HG03045 (cell line): ENCODE results near the gene CMTM2.
A peak's percentile ranks its signal among the peaks of the same experiment; 100 is the strongest.
"Not testable (repeated sequence)": the region's sequence is repeated elsewhere in the genome, so short reads cannot be mapped to it uniquely, and the experiment has no call there.

Source experiments
- ATAC-seq: cut with Tn5 transposase; IDR thresholded peaks from one replicate; pipeline ENCODE4 v1.9.1; 2021; ENCODE audit warnings: mild to moderate bottlenecking, moderate library complexity; ENCODE audit not compliant: unreplicated experiment

The CMTM2 gene

DNA sequence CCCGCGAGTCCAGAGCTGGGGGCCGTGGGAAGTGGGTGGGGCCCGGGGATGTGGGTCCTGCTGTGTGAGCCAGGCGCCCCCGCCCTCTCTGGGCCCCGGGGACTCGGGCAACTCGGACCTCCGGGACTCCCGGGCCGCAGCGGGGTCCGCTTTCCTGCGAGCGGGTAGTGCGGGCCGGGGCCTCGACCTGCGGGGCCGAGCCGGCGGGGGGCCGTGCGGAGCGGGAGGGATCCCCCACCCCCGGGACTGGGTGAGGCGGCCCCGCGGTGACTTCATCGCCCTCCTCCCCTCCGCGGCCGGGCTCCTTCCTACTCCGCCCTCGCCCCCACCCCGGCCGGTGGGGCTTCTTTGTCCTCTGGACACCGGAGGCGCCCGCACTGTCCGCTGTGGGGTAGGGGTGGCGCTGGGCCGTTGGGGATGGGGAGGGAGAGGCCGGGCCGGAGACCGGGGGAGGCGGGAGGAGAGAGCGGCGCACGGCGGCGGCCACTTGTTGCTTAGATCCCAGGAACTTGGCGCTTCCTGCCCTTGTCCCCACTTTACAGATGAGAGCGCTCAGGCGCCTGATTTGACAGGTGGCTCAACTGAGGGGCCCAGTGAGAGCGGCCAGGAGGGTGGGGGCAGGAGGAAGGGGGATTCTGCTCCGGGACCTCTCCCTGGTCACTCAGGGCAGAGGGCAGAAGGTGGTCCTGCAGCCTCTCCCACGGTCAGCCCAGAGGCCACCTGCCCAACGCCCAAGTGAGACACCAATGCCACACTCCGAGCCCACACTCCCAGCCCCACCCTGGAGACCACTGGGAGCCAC is 26.1 kb downstream of the CMTM2 start:
- peak; percentile 14 for ATAC-seq

DNA sequence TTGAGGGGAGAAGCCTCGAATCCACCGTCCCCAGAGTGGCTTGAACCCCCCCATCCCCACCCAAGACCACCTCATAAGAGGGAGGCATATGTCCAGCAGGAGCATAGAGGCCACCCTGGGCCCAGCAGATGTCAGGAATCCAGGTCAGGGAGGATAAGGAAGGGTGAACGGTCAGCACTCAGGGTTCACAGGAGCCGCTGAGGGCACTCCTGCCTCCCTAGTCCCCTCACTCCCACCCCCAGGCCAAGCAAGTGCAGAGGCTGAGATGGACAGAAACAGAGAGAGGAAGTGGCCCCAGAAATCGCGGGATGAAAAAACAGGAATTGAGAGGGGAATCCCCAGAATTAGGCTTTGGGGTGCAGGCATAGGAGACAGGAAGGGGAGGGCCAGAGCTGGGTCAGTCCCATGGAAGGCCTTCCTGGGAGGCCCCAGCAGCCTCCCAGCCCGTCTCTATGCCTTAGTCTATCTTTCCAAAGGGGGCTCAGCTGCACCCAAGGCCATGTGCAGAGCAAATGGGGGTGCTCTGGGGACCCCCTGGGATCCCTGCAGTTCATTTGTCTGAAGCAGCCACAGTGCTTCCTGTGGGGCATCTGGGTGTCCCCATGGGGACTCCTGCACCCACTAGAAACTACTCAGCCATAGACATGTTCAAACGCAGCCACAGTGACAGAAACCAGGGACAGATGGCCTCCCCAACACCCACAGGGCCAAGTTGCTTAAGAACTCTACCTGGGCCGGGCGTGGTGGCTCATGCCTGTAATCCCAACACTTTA is 26.9 kb downstream of the CMTM2 start:
- peak; percentile 37 for ATAC-seq

DNA sequence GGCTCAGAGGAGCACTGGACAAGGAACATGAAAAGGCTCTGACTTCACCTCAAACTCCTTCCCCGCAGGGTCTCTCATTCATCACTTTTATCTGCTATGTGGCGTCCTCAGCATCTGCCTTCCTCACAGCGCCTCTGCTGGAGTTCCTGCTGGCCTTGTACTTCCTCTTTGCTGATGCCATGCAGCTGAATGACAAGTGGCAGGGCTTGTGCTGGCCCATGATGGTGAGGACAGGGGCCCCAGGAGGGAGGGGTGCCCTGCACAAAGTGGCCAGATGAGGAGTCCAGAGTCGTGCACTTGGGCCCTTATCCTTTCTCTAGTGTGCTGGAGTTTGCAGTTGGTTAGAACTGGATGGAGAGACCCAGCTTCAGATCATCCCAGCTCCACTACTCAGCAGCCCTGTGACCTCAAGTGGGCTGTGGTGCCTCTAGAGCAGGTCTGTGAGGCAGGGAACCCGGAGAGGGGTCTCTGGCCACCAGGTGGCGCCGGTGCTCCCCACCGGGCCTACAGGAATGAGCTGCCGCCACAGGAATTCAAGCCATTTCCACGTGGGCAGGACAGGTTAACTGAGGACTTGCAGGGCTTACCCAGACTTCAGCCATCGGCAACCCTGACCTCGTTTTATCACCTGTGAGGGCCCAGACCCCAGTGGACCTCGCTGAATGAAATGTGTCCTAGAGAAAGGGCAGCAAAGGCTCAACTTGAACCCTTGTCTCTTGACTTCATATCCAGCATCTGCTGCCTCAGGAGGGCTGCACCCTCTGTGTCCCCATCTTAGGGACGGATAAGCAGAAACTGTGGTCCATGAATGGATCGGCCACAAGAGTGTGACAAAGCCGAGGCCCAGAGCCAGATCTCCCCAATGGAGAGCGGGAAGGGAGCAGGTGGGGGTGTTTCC is 29.2 kb downstream of the CMTM2 start:
- ATAC-seq = no peak

DNA sequence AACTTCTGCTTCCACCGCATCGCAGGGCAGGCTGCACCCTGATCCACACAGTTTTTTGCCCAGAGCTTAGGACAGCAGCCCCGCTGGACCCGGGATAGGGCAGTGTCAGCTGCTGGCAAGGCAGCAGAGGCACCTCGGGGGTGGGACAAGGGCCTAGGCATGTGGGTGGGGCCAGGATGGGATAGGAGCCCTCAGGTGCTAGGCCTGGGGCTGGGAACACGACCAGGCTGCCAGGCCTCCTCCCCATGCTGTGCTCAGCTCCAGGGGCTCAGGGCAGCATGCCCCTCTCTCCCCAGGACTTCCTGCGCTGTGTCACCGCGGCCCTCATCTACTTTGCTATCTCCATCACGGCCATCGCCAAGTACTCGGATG is 29.9 kb downstream of the CMTM2 start:
- no peak for ATAC-seq

DNA sequence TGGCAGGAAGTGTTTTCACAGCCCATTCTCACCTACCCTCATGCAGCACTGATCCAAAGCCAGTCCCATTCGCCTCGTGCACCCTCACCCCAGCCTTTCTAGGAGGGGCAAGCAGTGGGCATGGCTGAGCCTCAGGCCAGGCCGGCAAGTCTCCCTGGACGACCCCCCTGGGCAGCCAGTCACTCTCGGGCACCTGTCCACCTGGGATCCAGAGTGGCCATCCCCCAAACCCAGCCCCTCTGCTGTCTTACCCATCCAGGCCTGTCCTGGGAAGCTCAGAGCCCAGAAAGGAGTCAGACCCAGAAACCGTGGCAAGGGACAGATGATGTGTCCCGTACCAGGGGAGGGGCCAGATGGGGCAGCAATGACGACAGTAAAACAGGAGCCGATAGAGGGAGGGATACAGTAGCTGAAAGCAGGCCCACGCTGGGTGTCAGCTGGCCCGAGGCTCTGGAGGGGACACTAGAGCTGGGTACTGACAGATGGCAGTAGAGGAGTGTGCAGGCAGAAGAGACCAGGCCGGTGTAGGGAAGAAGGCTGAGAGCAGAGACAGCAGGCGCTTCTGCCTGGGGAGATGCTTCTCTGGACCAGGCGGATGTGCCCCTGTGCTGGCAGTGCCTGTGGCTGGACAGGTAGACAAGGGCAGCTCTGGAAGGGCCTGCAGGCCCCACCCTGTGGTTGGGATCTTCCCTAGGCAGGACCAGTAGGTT is 31.0 kb downstream of the CMTM2 start:
- ATAC-seq = no peak

DNA sequence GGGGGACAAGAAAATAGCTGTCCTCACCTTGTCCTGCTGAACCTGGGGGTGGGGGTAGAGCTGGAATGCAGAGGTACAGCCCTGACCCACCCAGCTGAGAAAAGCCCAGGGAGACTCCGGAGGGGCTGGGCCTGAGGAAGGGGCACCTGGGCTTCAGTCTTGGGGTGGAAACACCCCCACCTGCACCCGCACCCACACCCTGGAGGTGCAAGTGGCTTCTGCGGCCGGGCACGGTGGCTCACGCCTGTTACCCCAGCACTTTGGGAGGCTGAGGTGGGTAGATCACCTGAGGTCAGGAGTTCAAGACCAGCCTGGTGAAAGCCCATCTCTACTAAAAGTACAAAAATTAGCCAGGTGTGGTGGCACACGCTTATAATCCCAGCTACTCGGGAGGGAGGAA is 32.6 kb downstream of the CMTM2 start:
- ATAC-seq = not testable (repeated sequence)

DNA sequence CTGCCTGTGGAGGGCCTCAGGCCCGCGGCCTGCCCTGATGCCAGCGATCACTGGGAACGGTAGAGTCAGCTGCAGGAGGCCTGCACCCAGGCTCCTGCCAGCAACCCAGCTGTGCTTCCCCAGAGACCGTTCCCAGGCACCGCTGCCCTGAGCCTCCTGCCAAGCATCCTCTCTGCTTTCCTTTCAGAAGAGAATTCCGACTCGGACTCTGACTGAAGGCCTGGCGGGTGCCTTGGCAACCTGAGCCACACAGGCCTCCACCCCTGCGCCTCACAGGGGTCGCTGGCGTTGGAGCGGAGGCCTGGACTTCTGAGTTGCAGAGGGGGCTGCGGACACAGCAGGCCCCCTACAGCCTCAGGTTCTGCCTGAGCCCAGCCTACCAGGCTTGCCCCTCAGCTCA is 33.2 kb downstream of the CMTM2 start:
- ATAC-seq = no peak

DNA sequence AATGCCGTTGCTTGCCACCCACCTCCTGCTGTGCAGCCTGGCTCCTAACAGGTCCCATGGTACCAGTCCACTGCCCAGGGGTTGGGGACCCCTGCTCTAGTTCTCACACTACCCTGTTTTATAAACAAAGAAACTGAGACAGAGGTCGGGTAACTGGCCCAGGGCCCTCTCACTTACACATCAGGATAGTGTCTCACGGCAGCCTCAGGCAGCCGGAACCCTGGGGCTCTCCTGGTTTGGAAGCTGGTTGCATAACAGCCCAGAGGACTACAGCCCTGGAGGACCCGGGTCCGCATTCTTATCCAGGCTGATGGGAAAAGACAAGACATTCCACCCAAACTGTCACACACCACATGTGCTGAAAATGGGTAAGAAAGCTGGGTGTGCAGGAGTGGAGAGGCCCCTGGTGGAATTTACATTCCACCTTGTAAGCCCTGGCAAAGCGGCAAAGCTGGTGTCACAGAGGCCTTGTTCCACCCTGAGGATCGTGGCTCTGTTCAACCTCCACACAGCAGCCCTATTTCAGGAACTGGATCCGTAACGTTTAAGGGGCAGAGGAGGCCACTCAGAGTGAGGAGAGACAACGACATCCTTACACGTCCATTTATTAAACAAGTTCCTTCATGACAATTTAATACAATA is 35.0 kb downstream of the CMTM2 start:
- no peak for ATAC-seq

DNA sequence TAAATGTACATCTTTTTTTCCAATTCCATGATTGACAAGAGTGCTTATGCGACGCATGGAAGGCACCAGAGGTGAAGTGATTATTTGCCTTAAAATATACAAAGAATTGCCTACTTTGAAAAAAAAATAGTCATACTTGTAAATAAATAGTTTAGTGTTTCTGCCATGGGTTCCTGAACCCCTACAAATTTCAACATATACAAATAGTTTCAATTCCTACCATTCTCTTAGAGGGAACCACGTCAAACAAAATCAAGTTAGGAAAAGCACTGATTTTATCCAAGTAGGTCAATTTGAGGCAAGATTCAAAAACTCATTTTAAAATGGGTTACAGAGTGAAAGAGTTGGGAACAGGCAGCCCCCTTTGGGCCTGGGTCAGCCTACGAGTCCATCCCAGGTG is 36.9 kb downstream of the CMTM2 start:
- no peak for ATAC-seq

DNA sequence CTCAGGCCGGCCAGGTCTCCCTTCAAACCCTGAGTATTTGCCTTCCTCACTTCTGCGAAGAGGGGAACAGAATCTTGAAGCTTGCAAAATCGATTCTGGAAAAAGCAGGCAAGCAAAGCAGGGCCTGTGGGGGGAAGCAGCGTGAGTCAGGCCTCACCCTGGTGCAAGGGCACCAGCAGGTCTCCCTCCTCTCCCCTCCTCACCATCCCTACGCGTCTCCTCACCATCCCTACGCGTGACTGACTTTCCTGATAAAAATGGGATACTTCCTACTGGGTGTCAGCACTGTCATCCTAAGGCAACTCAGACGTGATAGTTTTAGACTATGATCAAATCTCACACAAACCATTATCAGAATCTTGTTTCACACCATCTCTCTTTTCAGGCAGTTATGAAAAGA is 37.3 kb downstream of the CMTM2 start:
- ATAC-seq = no peak

DNA sequence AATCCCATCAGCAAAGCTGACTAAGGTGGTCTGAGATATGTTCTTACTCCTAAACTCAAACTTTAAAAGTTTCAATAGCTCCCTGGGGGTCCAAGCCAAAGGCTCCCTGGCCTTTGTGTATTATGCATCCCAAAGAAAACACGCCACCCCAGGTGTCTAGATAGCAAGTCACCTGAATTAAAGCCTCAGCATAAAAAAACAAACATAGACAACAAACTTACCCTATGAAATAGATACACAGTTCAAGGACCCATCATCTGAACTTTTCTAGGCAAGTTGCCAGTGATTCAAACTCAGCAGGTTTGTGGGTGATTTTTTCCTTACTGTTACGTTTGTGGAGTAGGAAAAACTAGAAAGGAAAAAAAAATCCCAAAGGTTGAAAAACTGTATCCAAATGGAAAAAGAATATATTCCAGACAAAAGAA is 37.8 kb downstream of the CMTM2 start:
- no peak for ATAC-seq

DNA sequence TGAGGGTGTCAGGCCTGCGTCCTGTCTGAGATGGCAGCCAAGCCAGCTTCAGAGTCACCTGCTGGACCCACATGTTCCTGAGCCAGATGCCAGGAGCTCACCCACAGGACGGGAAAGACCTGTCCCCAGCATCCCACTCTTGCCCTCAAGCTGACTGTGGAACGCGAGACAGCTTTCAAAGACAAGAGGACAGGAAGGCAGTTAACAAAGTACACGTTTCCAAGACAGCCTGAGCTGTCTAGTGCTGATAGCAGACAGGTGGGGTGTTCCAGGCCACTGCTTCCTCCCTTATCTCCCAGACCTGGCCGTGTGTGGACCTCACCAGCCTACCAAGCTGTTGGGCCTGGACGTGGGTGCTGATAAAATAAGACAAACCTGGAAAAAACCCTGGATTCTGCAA is 38.5 kb downstream of the CMTM2 start:
- no peak for ATAC-seq

DNA sequence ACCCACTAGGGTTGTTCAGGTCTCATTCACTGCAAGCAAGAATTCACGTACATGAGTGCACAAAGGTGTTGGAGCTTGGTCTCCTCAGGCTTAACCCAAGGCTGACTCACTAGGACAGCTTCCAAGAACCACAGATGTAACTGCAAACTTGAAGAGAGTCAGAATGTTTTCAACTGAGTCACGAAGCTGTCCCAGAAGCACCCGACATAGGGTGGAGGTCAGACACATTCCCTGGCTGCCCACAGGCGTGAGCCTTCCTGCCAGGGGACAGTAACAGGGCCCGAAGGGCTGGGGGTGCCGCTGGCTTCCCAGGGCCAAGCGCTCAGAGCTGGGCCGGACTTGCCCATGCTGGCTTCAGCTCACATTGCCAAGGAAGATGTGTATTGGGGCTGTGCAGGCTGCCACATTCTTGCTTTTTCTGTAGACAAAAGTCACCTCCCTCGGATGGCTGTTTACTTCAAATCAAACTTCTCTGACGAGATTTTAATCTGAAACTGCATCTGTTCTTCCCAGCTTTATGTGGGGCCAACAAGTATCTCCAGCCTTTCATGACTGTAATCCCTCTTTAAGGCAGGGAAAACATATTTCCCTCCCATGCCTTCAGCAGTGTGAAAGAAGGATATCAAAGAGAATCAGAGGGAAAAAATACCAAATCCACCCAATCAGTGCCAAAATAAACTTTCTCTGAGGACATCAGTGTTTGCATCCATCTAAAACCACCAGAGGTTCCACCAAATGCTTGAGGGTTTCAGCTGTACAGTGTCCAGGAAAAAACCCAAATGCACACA is 39.5 kb downstream of the CMTM2 start:
- ATAC-seq = no peak

DNA sequence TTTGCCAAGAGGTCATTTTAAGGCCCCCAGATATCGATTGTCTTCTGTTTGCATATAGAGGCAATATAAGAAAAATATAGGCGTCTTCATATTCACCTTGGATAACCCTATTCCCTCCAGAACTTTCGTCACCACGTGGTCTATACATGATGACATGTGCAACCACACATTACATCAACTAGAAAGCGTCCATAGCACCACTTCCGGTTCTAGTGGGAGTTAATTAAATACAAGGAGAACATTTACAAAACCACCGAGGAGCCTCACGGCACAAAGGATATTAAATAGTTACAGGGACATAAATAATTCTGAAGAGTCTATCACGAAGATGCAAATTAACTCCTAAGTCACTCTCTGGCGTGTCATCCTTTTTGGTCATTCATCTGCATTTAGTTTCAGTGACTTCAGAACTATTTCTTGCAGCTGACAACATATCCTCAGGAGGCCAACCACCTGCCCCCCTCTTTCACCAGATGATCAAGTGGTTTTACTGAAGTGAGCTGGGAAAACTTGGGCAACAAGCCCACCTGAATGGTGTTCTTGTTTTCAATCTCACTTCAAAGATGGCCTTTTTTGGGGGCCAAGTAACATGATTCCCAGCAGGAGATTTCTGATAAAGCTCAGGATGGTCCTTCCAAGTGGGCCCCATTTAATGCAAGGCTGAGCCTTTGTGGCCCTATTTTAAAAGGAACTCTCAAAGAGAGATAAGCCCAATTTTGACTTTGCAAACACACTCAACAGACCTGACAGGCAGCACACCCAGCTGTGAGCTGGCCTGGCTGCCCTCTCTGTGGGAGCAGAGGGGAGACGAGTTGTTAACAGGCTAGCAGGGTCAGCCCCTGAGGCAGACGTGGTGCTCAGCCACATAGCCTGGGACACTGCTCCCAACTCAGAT is 40.5 kb downstream of the CMTM2 start:
- no peak for ATAC-seq

DNA sequence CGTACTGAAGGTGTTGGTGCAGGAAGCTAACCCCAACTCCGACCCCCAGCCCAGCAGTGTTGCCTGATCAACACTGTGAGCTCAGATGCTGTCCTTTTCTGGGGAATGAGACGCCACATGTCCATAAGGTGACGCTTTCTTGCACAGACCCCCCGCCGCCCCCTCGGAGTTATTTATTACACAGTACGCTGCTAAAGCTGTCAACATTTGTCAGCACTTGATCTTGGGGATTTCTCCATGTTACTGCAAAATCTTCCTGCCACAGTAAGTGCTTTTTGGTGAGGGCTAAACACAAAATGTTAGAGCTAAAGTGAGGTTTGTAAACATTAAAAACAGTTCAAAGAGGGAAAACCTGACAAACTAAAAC is 41.1 kb downstream of the CMTM2 start:
- ATAC-seq = no peak

DNA sequence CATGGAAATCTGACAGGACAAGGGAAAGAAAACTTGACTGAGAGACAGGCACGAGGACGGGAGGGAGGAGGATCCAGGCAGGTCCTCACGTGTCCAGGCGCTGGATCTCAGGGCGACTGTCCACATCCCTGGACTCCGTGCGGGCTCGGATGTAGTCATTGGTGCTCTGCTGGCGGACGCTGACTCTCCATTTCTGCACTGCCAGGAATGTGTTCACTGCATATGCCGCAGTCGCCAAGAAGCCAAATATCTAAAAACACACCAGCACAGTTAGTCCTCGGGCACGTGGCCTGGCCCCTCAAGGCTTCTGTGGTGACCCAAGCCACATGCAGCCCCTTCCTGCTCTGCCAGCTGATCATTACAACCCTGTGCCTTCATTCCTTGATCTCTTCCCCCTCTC is 42.7 kb downstream of the CMTM2 start:
- no peak for ATAC-seq

DNA sequence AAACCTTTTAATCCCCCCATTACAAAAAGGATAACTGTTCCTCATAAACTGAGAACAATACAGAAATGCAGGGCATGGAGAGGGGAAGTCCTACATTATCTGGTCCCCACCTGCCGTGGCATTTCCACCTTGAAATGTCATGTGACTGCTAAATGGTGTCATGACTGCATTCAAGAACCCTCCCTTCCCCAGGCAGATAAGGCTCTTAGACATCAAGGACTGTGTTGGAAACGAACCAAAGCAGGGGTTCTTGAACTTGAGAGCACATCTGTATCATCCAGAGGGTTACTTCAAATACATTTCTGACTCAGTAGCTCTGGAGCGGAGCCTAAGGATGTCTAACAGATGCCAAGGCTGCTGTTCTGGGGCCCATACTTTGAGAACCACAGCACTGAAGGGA is 43.6 kb downstream of the CMTM2 start:
- ATAC-seq = no peak

DNA sequence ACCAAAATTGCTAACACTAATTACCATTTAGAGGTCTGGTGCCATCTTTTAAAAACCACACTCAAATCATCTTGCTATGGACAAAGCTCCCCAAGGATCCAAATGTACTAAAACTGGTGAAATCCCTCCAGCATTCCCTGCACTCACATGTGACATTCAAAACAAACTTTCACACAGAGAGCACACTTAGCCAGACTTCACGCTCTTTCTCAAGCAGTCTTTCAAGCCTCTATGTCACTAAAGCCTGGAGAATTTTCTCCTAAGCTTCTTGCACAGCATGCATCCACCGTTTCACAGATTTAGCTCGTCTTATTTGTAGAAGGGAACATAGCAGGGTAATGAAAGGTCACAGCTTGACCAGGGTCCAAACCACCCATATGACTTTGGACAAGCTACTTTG is 44.5 kb downstream of the CMTM2 start:
- ATAC-seq = no peak
